Tibial nerve (tissue), 4 donors: ENCODE measurements around the gene ZNF467. TPM values are rescaled to one million over a fixed set of nuclear protein-coding genes. Genes with fewer than 3 reads are reported as not detected.

Experiments used
- DNase-seq, 2 donors: peaks; one replicate each; pipeline ENCODE4 v3.0.0-alpha.2; 2019; ENCODE audit warnings: low spot score in 2 of 2
- H3K27ac ChIP-seq, 4 donors: fragments of 200-600 bp; sonication (generic) in 3 of 4; one replicate each; pipeline ENCODE4 v1.5.1; 2017 to 2019; ENCODE audit warnings: mild to moderate bottlenecking in 1 of 4
- H3K27me3 ChIP-seq, 2 donors: fragments of 200-600 bp; sonication (generic) in 1 of 2; one replicate each; pipeline versions ENCODE4 v1.5.1 to v1.6.0; 2017 to 2019
- H3K36me3 ChIP-seq, 3 donors: fragments of 200-600 bp; sonication (generic); one replicate each; pipeline ENCODE4 v1.5.1; 2018 to 2019
- H3K4me1 ChIP-seq, 4 donors: fragments of 200-600 bp; sonication (generic) in 3 of 4; one replicate each; pipeline ENCODE4 v1.5.1; 2017 to 2019
- H3K4me3 ChIP-seq, 4 donors: fragments of 200-600 bp; sonication (generic) in 3 of 4; one replicate each; pipeline ENCODE4 v1.5.1; 2017 to 2019; ENCODE audit warnings: mild to moderate bottlenecking in 1 of 4, moderate library complexity in 1 of 4
- H3K9me3 ChIP-seq, 4 donors: fragments of 200-600 bp; sonication (generic) in 3 of 4; one replicate each; pipeline ENCODE4 v1.5.1; 2017 to 2019
- EP300 ChIP-seq, 2 donors: sonication (generic); formaldehyde crosslinking; IDR thresholded peaks; one replicate each; pipeline ENCODE4 v1.6.1; 2017; ENCODE audit warnings: antibody characterized with exemption in 2 of 2, mild to moderate bottlenecking in 1 of 2
- POLR2A ChIP-seq, 2 donors: fragments of 450-650 bp; IDR thresholded peaks; one replicate each; pipeline ENCODE4 v1.6.1; 2017; ENCODE audit warnings: antibody characterized with exemption in 2 of 2, mild to moderate bottlenecking in 2 of 2, moderate library complexity in 2 of 2
- WGBS, 2 donors: methylation state at CpG; one replicate each; pipeline ENCODE4 v1.1.5; 2018; 5-methylcytosine and 5-hydroxymethylcytosine counted together
- total RNA-seq, 4 donors: library from RNA; depleted of rRNA; stranded (reverse); fragments of >200 nt; gene quantifications; one replicate each; pipeline ENCODE4 v1.1.0, GENCODE V29; 2016
- TF ChIP-seq, protein P1 (sequence below), 5 experiments: fragments of 200-600 bp in 3 of 5; fragments of 450-650 bp in 2 of 5; sonication (generic) in 3 of 5; IDR thresholded peaks; one replicate each; pipeline ENCODE4 v1.5.1; 2016 to 2019; ENCODE audit warnings: antibody characterized with exemption in 5 of 5, mild to moderate bottlenecking in 3 of 5, moderate library complexity in 2 of 5

ZNF467 gene
- total RNA-seq, 4 donors from 2014 or later, result 3.3 to 15.9 (median 5.5) TPM

DNA sequence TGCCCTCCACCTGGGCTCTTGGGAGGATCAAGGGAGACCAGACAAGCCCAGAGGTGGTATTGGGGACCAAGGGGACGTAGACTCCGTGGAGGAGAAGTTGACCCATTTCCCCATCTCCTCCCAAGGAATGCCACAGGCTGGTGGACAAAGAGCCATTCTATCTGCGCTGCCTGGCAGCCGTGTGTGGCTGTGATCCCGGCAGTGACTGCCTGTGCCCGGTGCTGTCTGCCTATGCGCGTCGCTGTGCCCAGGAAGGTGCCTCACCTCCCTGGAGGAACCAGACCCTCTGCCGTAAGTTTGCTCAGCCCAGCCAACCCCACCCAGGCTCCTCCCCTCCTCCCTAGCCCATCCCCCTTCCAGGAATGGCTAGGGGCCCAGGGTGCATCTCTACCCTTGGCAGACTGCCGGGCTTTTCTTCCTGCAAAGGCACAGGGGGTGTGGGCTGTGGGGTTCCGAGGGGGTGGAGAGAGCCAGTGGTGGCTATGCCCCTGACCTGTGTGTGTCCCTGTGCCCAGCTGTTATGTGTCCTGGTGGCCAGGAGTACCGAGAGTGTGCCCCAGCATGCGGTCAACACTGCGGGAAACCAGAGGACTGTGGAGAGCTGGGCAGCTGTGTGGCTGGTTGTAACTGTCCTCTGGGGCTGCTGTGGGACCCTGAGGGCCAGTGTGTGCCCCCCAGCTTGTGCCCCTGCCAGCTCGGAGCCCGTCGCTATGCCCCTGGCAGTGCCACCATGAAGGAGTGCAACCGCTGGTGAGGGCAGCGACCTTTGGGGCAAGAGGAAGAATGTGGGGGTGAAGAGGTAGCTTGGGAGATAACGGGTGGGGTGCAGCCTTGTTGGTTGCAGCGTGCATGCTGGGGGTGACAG, 10.2 kb upstream of the ZNF467 start:
- Histone ChIP-seq H3K4me1 (peaks cover 0 to 15% (median 0%) of the 10 kb centered on the region in 4 donors), H3K27ac (no peak overlapping the region), H3K4me3 (no peak overlapping the region), H3K27me3 (peaks cover 0 to 9% of the 10 kb centered on the region in 2 donors), H3K9me3 (no peaks in the 10 kb centered on the region), H3K36me3 (no peaks in the 10 kb centered on the region)
- TF ChIP-seq POLR2A (IDR thresholded peaks at IDR 0.05) (no peak), EP300 (IDR thresholded peaks at IDR 0.05) (no peak)
- TF ChIP-seq, protein P1, sequence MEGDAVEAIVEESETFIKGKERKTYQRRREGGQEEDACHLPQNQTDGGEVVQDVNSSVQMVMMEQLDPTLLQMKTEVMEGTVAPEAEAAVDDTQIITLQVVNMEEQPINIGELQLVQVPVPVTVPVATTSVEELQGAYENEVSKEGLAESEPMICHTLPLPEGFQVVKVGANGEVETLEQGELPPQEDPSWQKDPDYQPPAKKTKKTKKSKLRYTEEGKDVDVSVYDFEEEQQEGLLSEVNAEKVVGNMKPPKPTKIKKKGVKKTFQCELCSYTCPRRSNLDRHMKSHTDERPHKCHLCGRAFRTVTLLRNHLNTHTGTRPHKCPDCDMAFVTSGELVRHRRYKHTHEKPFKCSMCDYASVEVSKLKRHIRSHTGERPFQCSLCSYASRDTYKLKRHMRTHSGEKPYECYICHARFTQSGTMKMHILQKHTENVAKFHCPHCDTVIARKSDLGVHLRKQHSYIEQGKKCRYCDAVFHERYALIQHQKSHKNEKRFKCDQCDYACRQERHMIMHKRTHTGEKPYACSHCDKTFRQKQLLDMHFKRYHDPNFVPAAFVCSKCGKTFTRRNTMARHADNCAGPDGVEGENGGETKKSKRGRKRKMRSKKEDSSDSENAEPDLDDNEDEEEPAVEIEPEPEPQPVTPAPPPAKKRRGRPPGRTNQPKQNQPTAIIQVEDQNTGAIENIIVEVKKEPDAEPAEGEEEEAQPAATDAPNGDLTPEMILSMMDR (IDR thresholded peaks at IDR 0.05), result no peak
- DNase-seq, result no peak
- 41 to 45% methylated on average over 19 to 22 of the region's 22 CpGs for WGBS, 2 donors

- Histone ChIP-seq H3K27me3 (peaks cover 0 to under 1% of the 10 kb centered on the region in 2 donors), H3K36me3 (no peaks in the 10 kb centered on the region), H3K9me3 (no peaks in the 10 kb centered on the region), H3K27ac (no peak overlapping the region), H3K4me1 (peaks cover 0 to 15% (median 0%) of the 10 kb centered on the region in 4 donors), H3K4me3 (no peak overlapping the region)
- TF ChIP-seq EP300 (IDR thresholded peaks at IDR 0.05) (no peak), POLR2A (IDR thresholded peaks at IDR 0.05) (no peak)
- TF ChIP-seq, protein P1 (IDR thresholded peaks at IDR 0.05), result no peak
- 76 to 84% methylated on average over 15 of the region's 18 CpGs for WGBS, 2 donors
- DNase-seq, result no peak
Measured at GRCh38 chr7:149782682-149783345, 9.4 kb upstream of the ZNF467 start.

DNA sequence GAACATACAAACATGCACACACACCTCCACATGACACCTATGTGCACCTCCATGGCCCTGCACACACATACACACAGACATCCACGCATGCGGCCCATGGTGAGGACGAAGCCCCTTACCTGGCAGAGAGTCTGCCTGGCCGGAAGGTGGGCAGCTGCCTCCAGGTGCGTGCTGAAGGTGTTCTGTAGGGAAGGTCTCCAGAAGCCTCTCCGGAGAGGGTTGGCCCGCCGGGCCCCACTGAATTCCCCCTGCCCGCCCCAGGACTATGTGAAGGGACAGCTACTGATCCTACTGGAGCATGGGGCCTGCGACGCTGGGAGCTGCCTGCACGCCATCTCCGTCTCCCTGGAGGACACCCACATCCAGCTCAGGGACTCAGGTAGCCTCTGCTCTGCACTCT, 8.5 kb upstream of the ZNF467 start:
- no peaks in the 10 kb centered on the region for H3K9me3 ChIP-seq
- no peak overlapping the region for H3K27ac ChIP-seq
- no peak overlapping the region for H3K4me3 ChIP-seq
- TF ChIP-seq EP300 (IDR thresholded peaks at IDR 0.05) (no peak), POLR2A (IDR thresholded peaks at IDR 0.05) (no peak)
- TF ChIP-seq, protein P1 (IDR thresholded peaks at IDR 0.05), result no peak
- WGBS, 2 donors, result 96 to 97% methylated on average over 9 to 11 of the region's 13 CpGs
- peaks cover 0 to 6% (median 0%) of the 10 kb centered on the region in 4 donors for H3K4me1 ChIP-seq
- no peak for DNase-seq
- no peaks in the 10 kb centered on the region for H3K36me3 ChIP-seq
- H3K27me3 ChIP-seq, result no peaks in the 10 kb centered on the region

GRCh38 chr7:149780636-149781419, 7.4 kb upstream of the ZNF467 start:
- no peak overlapping the region for H3K27ac ChIP-seq
- no peak for DNase-seq
- H3K9me3 ChIP-seq, result no peaks in the 10 kb centered on the region
- H3K36me3 ChIP-seq, result no peaks in the 10 kb centered on the region
- WGBS, 2 donors, result 69 to 76% methylated on average over 6 to 9 of the region's 16 CpGs
- H3K4me1 ChIP-seq, result peaks cover 0 to 9% (median 0%) of the 10 kb centered on the region in 4 donors
- H3K27me3 ChIP-seq, result no peaks in the 10 kb centered on the region
- TF ChIP-seq, protein P1 (IDR thresholded peaks at IDR 0.05), result no peak
- TF ChIP-seq EP300 (IDR thresholded peaks at IDR 0.05), result no peak
- H3K4me3 ChIP-seq, result no peak overlapping the region
